DOHH2 (cell line): ENCODE results near the gene NAV2.

Source experiments
- CTCF ChIP-seq: fragments of 200-600 bp; sonication (generic); IDR thresholded peaks from one replicate; pipeline ENCODE4 v1.5.1; 2014; ENCODE audit warnings: antibody characterized with exemption, mild to moderate bottlenecking, low read depth, low read length; ENCODE audit not compliant: poor library complexity, severe bottlenecking
- EZH2phosphoT487 ChIP-seq: fragments of 200-600 bp; sonication (generic); IDR thresholded peaks from 2 replicates; pipeline ENCODE4 v1.6.1; 2017; ENCODE audit warnings: borderline replicate concordance, mild to moderate bottlenecking, antibody characterized with exemption, low read length, moderate library complexity, mixed read lengths

GRCh38 chr11:20138707-20139106 is 426.1 kb downstream of the NAV2 start:
- TF ChIP-seq CTCF (no peak), EZH2phosphoT487 (no peak)
